Ureter (tissue), 1 donor: ENCODE measurements around the gene SLC2A1. TPM values are rescaled to one million over a fixed set of nuclear protein-coding genes. Genes with fewer than 3 reads are reported as not detected.
A peak's percentile ranks its signal among the peaks of the same experiment; 100 is the strongest.

Source experiments
- DNase-seq: peaks from one replicate; pipeline ENCODE4 v3.0.0-alpha.2; 2020; ENCODE audit warnings: low spot score
- total RNA-seq: library from RNA; stranded (reverse); gene quantifications from one replicate; pipeline ENCODE4 v1.2.4, GENCODE V29; 2023
- donor health status: DM: yes; HTN: yes; CAD: no.

Gene SLC2A1
- total RNA-seq: 246 TPM

DNA sequence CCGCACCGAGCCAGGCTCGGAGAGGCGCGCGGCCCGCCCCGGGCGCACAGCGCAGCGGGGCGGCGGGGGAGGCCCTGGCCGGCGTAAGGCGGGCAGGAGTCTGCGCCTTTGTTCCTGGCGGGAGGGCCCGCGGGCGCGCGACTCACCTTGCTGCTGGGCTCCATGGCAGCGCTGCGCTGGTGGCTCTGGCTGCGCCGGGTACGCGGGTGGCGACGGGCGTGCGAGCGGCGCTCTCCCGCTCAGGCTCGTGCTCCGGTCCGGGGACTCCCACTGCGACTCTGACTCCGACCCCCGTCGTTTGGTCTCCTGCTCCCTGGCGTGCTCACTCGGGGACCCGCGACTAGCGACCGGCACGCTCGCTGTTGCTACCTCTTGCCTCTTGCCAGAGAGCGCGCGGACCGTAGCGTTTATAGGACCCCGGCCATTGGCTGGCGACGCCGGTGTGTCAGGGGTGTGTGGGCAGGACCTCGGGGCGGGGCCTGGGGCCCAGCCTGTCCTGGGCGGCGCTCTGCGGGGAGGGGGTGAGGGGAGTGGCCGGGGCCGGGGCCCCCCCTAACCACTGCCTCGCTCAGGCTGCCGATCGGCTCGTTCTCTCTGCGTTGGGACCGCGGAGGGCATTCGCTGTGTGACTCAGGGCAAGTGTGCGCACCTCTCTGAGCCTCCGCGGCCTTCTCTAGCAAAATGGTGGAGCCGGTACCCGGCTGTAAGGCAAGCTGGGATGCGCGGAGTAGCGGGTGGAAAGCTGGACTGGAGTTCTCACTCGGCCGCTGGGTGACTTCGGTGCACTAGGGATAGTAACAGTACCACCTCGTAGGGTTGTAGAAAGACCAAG is at the start of gene SLC2A1:
Gene SLC2A1, minus strand, starts transcription at position 381 of the 832 bp plus-strand sequence. Its CDS starts 217 bp downstream, at position 164.
- DNase-seq: peak; percentile 97

- DNase-seq: peak; percentile 84
Observed at GRCh38 chr1:43007377-43008114, 48.9 kb upstream of the SLC2A1 start.

DNA sequence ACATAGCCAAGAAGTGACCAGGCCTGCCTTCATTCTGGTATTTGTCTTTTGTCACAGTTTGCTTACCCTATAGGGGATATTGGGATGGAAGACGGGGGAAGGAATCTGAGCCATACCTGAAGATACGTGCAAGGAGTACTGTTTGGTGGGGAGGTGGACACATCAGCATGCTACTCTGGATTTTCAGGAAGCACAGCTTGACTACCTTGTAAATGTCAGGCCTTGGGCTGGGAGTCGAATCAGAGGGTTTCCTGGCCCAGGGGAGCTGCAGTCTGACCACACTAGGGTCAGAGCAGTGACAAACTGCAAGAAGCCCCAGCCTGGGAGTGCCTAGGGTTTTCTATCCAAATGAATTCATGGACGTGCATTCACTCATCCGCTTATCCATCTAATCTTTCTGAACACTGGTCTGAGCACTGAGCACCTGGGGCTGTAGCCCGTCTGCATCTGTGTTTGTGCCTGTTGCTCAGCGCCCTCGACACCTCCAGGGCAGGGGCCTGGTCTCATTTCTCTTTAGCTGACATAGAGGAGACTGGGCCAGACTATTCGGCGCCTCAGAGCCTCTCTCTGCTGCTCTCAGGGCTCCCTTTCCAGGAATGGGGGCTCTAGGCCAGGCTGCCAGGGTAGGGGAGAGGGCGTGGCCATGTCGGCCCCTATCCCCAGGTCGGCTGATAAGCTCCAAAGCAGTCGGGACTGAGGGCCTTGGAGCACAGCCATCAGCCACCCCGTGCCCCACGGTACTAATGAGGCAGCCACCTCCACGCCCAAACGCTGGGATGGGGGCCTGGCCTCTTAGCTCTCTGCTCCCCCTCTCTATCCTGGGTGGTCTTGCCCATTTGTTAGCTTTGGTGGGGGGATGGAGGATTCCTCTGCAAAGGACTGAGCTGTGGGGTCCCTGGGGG is 47.0 kb upstream of the SLC2A1 start:
- no peak for DNase-seq

DNA sequence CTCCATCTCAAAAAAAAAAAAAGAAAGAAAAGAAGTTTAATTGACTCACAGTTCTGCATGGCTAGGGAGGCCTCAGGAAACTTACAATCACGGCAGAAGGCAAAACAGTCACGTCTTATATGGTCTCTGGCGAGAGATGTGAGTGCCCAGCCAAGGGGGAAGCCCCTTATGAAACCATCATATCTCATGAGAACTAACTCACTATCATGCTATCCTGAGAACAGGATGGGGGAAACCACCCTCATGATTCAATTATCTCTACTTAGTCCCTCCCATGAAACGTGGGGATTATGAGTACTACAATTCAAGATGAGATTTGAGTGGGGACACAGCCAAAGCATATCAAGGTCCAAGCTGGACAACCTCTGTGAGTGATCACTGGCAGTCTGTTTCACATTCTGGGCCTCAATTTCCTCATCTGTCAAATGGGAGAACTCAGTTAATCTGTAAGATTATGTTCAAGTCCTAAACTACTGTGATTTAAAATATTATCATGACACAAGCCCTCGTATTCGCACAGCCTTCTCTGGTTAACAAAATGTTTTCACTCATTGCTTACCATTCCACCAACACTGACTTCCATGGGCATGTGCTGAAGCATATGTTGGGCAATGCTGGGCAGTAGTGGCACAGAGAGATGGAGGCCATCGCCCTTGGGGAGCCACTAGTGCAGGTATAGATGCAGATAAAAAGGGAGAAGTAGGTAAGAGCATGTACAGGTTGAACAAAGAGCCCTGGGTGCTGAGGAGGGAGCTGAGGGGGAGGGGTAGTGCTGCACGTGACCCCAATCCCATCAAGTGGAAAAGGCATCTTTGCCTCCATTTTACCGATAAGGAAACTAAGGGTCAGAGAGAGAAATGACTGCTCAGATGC is 46.2 kb upstream of the SLC2A1 start:
- DNase-seq: no peak

DNA sequence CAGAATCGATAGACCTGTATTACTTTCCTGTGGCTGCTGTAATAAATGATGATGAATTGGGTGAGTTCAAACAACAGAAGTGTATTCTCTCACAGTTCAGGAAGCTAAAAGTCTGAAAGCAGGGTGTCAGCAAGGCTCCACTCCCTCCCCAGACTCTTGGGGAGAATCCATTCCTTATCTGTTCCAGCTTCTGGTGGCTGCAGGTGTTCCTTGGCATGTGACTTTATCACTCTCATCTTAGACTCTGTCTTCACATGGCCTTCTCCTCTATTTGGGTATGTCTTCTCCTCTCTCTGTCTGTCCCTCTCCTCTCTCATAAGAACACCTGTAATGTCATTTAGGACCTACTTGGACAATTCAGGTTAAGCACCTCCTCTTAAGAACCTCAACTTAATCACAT is 44.1 kb upstream of the SLC2A1 start:
- DNase-seq: no peak

DNA sequence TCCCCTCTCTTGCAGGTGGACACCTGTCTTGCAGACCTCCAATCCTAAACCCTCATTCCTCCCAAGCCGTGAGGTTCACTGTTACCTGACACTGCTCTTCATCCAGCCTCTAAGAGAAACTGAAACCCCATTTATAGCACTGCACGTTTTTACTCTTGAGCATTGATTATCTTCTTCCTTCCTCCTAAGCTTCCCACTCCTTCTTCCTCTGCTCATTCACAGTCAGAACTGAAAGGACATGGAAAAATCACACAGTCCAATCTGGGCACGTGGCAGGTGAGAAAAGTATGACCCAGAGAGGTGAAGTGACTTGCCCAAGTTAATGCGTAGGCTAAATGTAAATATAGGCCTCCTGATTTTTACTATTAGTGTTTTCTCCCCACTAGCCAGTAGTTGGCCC is 43.4 kb upstream of the SLC2A1 start:
- DNase-seq: no peak

GRCh38 chr1:43001434-43001833 is 42.8 kb upstream of the SLC2A1 start:
- DNase-seq: no peak

- DNase-seq: no peak
Observed at GRCh38 chr1:43000271-43000670, 41.6 kb upstream of the SLC2A1 start.

GRCh38 chr1:42999308-42999707 is 40.6 kb upstream of the SLC2A1 start:
- DNase-seq: no peak

- no peak for DNase-seq
Observed at GRCh38 chr1:42998386-42998785, 39.7 kb upstream of the SLC2A1 start.

GRCh38 chr1:42996384-42996970 is 37.8 kb upstream of the SLC2A1 start:
- no peak for DNase-seq

GRCh38 chr1:42993502-42994136 is 35.0 kb upstream of the SLC2A1 start:
- DNase-seq: no peak

DNA sequence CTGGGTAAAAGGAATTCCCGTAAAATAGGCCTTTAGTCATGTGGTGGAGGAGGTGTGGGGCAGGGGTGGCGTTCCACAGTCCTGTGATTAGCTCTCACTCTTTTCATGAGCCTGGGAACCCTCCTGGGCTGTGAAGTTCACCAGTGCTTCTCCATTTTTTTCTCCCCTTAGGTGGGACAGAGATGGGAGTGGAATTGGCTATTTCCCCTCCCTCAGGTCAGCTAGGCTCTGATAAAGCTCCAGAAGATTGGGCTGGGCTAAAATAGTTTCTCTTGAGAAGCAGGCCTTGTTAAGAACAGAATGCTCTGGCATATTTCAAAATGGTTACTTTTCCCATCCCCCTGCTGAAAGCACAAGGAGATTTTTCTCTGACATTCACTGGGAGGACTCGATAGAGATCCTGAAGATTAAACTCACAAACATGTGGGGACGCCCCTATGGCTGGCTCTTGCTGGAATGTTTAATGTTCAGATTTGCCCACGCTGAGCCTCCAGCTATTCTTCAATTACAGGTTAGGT is 33.4 kb upstream of the SLC2A1 start:
- no peak for DNase-seq

GRCh38 chr1:42990757-42991346 is 32.2 kb upstream of the SLC2A1 start:
- no peak for DNase-seq

- DNase-seq: no peak
Observed at GRCh38 chr1:42983693-42984092, 25.0 kb upstream of the SLC2A1 start.

GRCh38 chr1:42983253-42983652 is 24.6 kb upstream of the SLC2A1 start:
- no peak for DNase-seq

DNA sequence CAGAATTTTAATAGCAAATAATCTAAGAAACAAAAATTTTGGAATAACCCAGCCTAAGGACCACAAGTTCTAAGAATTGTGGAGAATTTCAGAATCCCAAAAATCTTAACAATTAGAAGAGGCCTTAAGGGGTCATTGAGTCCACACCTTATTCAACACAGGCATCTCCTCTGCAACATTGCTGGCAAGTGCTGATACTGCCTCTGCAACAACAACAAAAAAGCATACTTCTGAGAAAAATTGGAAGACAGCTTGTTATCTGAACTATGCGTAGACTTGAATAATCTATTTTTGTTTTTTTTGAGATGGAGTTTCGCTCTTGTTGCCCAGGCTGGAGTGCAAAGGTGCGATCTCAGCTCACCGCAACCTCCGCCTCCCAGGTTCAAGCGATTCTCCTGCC is 24.0 kb upstream of the SLC2A1 start:
- DNase-seq: no peak

- DNase-seq: no peak
Observed at GRCh38 chr1:42981871-42982270, 23.2 kb upstream of the SLC2A1 start.

GRCh38 chr1:42981255-42981805 is 22.7 kb upstream of the SLC2A1 start:
- no peak for DNase-seq
